A172 (cell line): ENCODE results near the gene WDR41. TPM values are rescaled to one million over a fixed set of nuclear protein-coding genes. Genes with fewer than 3 reads are reported as not detected.
"Not testable (repeated sequence)": the region's sequence is repeated elsewhere in the genome, so short reads cannot be mapped to it uniquely, and the experiment has no call there.

ENCODE experiments used
- DNase-seq: peaks from one replicate; pipeline ENCODE4 v3.0.0-alpha.2; 2015; ENCODE audit warnings: low spot score
- total RNA-seq: library from RNA; depleted of rRNA; stranded (reverse); fragments of >200 nt; shearing (Covaris generic); gene quantifications from 2 replicates; pipeline ENCODE4 v1.2.3, GENCODE V29; 2014; rRNA removed

WDR41 gene
- total RNA-seq, 1 experiment from 2014 or later: 155 TPM

GRCh38 chr5:77407152-77407551, 85.0 kb downstream of the WDR41 start:
- no peak for DNase-seq

DNA sequence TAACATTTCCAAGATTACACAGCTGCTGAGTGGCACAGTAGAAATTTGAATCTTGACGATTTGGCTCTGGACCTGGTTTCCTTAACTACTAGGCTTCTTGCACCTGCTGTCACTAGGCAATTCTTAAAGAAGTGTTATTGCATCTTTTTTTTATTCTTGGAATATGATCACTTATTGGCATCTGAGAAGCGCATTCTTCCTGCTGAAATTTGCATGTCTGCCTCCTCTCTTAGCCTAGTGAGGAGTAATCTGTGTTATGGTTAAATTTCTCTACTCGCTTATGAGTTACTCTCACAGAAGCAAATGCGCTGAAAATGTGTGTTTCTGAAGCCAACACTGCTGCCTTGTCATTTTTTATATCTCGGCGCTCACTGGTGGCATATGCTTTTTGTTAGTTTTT, 89.3 kb downstream of the WDR41 start:
- no peak for DNase-seq

DNA sequence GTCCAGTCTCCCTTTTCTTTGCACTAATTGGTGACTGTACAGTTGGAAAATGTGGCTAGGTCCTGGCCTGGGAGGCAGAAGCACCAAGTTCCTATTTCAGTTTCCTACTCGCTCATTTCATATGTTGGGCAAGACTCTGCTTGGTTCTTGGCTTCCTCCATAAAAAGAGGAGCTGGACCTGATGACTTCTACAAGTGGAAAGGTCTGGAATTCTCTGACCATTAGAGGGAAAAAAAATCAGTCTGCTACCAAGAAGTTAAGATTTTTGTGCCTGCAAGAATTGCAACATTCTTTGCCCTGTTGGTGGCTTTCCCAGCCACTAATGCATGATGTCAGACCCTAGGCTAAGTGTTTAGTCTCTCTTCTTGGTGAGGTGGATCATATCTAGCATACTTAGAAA, 91.5 kb downstream of the WDR41 start:
- no peak for DNase-seq

GRCh38 chr5:77398896-77399295, 93.2 kb downstream of the WDR41 start:
- no peak for DNase-seq

DNA sequence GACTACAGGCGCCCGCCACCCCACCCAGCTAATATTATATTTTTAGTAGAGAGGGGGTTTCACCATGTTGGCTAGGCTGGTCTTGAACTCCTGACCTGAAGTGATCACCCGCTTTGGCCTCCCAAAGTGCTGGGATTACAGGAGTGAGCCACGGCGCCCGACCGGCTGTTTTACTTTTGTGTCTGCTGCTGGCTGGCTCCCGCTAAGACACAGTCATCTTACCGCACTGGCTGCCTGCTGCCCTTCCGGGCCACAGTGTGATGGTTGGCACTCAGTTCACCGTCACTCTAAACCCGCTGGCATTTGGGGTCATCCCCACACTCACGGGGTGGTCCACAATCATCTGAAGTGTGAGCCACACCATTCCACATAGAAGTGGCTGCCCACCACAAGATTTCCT, 93.7 kb downstream of the WDR41 start:
- no peak for DNase-seq

GRCh38 chr5:77397686-77398292, 94.3 kb downstream of the WDR41 start:
- no peak for DNase-seq

DNA sequence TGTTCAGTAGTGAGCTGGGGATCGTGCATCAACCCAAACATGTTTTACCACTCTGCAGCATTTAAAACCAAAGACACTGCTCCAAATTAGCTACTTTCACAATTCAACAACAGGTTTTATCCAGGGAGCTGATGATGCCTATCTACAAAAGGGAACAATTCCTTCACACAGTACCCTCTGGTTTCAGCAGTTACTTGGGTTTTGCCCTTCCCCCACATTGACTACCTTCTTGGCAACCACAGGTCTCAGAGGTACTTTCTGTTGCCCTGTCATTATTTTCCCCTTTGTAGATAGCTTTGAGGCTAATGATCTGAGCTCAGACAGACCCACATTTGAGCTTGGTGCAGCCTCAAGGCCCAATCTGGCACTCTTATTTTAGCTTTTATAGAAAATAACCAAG, 96.1 kb downstream of the WDR41 start:
- DNase-seq: no peak

DNA sequence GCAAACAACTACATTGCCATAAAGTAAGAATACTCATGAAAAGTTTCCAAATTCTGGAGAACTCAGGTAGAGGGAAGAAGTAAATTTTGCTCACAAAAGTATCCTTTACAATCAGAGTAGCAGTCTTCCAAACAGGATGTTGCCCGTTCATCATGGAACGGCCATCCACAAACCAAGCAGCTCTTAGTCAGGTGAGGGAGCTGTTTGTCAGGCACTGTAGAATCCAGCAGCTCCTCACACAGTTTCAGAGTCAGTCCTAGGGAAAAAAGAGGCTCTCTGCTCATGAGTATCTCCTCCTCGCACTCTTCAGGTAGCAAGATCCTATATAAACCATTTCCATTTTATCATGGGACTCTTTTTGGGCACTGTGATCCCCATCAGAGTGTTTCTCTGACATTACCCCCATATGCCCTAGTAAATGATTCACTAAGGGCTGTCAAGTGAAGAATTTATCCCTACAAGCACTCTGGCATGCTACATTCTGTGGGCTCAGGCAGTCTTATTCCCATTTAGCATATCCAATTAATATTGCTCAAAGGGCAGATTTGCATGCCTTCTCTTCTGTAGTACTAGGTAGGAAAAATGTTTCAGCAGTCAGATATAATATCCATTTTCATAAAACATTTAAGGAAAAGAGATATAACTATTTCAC, 97.9 kb downstream of the WDR41 start:
- no peak for DNase-seq

DNA sequence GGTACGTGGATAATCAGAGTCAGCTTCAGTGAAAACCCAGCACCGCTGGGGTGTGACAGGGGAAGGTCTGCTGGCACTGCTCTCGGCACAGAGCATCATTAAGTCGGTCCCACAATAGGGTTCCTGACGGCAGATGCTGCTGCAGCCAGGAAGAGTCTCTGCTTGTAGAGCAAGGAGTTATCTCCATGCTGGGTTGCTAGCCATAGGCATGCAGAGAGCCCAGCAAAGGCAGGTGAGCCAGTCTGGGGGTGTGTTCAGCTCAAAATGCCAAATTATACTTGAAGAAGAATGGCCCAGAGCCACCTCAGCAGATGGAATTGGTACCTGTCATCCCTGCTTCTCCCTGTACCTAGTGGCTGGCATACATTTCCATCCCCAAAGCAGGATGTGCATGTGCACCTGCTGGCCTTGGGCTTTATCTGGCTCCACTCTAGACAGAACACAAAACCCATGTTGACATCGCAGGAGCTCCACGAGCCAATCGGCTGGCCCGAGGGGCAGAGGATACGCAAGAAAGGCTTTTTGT, 100.8 kb downstream of the WDR41 start:
- DNase-seq: no peak

- DNase-seq: no peak
Observed at GRCh38 chr5:77390795-77391194, 101.3 kb downstream of the WDR41 start.

DNA sequence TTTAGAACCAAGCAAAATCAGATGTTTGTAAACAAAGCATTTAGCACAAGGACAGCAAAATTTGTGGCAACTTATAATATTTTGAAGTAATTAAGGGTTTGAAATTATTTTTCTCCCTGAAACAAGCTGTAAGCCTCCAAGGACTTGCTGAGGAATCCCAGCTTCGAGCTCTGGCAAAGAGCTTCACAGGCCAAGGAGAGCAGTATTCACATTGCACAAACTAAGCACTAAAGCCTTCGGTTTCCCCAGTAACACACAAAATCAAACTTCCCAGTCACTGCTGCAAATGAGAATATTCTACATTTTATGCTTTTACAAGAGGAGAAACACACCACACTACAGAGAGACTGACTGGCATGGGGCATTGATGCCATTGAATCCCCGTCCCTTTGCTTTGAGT, 101.9 kb downstream of the WDR41 start:
- no peak for DNase-seq

GRCh38 chr5:77389746-77390145, 102.4 kb downstream of the WDR41 start:
- DNase-seq: no peak

GRCh38 chr5:77386340-77386739, 105.8 kb downstream of the WDR41 start:
- DNase-seq: not testable (repeated sequence)

DNA sequence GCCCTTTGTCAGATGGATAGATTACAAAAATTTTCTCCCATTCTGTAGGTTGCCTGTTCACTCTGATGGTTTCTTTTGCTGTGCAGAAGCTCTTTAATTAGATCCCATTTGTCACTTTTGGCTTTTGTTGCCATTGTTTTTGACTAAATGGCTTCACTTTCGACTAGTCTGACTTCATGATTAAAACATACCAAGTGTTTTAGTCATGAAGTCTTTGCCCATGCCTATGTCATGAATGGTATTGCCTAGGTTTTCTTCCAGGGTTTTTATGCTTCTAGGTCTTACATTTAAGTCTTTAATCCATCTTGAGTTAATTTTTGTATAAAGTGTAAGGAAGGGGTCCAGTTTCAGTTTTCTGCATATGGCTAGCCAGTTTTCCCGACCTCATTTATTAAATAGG, 108.8 kb downstream of the WDR41 start:
- not testable (repeated sequence) for DNase-seq

Other genes starting within 250 kb of the WDR41 start
- not detected in 2 replicates for gene OTP, start 146.4 kb upstream of the WDR41 start, total RNA-seq